CD4-positive, alpha-beta memory T cell (primary cell): ENCODE results near the gene THAP11. TPM values are rescaled to one million over a fixed set of nuclear protein-coding genes. Genes with fewer than 3 reads are reported as not detected.

Experiments used
- CTCF ChIA-PET: fragments of 350-600 bp; sonication (Branson Sonifier 250); formaldehyde crosslinking; loops from one replicate; lab custom pipeline; 2021; ENCODE audit warnings: inconsistent platforms; ENCODE audit not compliant: partially characterized antibody; lab: Charles Lee
- POLR2A ChIA-PET: fragments of 350-600 bp; sonication (Branson Sonifier 250); formaldehyde crosslinking; loops from one replicate; lab custom pipeline; 2021; ENCODE audit not compliant: partially characterized antibody; lab: Charles Lee
- DNase-seq, 5 donors: peaks; one replicate each; pipeline versions ENCODE4 v3.0.0 to v3.0.0-alpha.2; 2020 to 2022; ENCODE audit warnings: mixed read lengths in 1 of 5
- H3K27ac ChIP-seq: one replicate; pipeline ENCODE4 v1.7.0; 2013; ENCODE audit warnings: low read depth, low read length
- H3K27me3 ChIP-seq: 2 replicates; pipeline ENCODE4 v1.7.0; 2013; ENCODE audit warnings: mild to moderate bottlenecking, low read length, moderate library complexity; ENCODE audit not compliant: insufficient read depth
- H3K36me3 ChIP-seq: 2 replicates; pipeline ENCODE4 v1.7.0; 2013; ENCODE audit warnings: mild to moderate bottlenecking, low read length, moderate library complexity; ENCODE audit not compliant: insufficient read depth
- H3K4me1 ChIP-seq: 2 replicates; pipeline ENCODE4 v1.7.0; 2013; ENCODE audit warnings: mild to moderate bottlenecking, low read length, moderate library complexity; ENCODE audit not compliant: insufficient read depth
- H3K4me3 ChIP-seq, 2 donors: one replicate each; pipeline ENCODE4 v1.7.0; 2013; ENCODE audit warnings: low read length in 2 of 2, mild to moderate bottlenecking in 1 of 2
- H3K9me3 ChIP-seq, 2 donors: one replicate each; pipeline ENCODE4 v1.7.0; 2013; ENCODE audit warnings: low read length in 2 of 2, control low read depth in 1 of 2; ENCODE audit not compliant: control insufficient read depth in 1 of 2
- H3K27ac Mint-ChIP-seq, 7 donors: one replicate each; pipeline ENCODE4 v1.8.0; 2020 to 2021; ENCODE audit warnings: mixed read lengths in 7 of 7, mild to moderate bottlenecking in 6 of 7, inconsistent platforms in 3 of 7, moderate library complexity in 3 of 7
- H3K27me3 Mint-ChIP-seq, 2 donors: one replicate each; pipeline ENCODE4 v1.8.0; 2020 to 2021; ENCODE audit warnings: mixed read lengths in 2 of 2
- H3K36me3 Mint-ChIP-seq, 2 donors: one replicate each; pipeline ENCODE4 v1.8.0; 2020 to 2021; ENCODE audit warnings: mixed read lengths in 2 of 2, inconsistent platforms in 1 of 2, mild to moderate bottlenecking in 1 of 2
- H3K4me1 Mint-ChIP-seq, 4 donors: one replicate each; pipeline ENCODE4 v1.8.0; 2020 to 2021; ENCODE audit warnings: mixed read lengths in 4 of 4, mild to moderate bottlenecking in 1 of 4
- H3K4me3 Mint-ChIP-seq, 8 donors: one replicate each; pipeline ENCODE4 v1.8.0; 2020 to 2021; ENCODE audit warnings: mixed read lengths in 8 of 8, mild to moderate bottlenecking in 7 of 8, moderate library complexity in 6 of 8, inconsistent platforms in 3 of 8
- H3K9me3 Mint-ChIP-seq, 8 donors: one replicate each; pipeline ENCODE4 v1.8.0; 2020 to 2021; ENCODE audit warnings: mixed read lengths in 8 of 8, mild to moderate bottlenecking in 5 of 8, inconsistent platforms in 3 of 8, moderate library complexity in 1 of 8
- intact Hi-C: fragments of 100-400 bp; cut with micrococcal nuclease; formaldehyde crosslinking; loops from one replicate; pipeline ENCODE4 v1.15.1; 2023
- polyA plus RNA-seq, 2 donors: library from polyadenylated mRNA; unstranded; fragments of 300-500 nt; fragmentation: Illumina TruSeq; gene quantifications; one replicate each; pipeline ENCODE4 v1.2.3, GENCODE V29; 2021
- total RNA-seq, 2 experiments: library from RNA; stranded (reverse); gene quantifications; one replicate each; pipeline ENCODE4 v1.2.3, GENCODE V29; 2021

THAP11 gene
- total and polyA plus RNA-seq, 4 experiments from 2014 or later, result 56.8 to 147 (median 94.4) TPM

DNA sequence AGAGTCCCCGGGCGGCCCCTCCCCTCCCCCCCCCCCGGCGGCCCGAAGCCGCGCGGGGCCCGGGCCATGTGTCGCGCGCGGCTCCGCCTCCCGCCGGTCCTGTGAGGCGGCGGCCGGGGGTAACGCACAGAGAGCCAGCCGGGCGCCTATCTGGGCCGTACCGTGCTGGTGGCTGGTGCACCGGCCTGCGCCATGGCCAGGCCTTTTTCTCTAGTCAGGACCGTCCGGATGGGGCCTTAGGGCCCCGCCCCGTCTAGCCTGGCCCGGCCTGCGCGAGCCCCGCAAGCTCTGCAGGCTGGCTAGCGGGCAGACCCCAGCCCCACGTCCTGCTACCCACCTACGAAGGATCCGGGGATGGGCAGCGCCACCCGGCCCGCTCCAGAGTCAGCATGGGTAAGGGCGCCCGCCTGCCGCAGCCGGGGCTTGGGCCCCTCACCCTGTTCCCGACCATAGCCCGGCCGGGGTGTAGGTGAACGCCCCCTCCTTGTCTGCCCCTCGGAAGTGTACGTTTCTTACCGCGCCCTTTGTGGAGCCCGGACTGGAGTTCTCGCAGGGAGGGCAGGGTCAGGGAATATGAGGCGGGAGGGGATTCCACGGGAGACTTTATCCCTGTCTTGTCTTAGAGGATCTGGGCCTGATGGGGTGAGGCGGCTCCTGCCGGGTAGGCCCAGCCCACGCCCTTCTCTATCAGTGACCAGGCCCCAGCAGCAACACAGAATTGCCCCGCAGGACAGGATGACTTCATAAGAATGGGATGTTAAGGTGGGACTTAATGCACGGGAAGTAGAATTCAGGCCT lies 5.1 kb downstream of the THAP11 start, which contains the start of gene CENPT:
CENPT (minus strand) TSS at position 630 of the 798 bp plus-strand sequence. CDS start 13,834 bp downstream, outside the sequence.
- Mint-ChIP-seq H3K27ac (peak within 1 kb of the TSS; percentile 84 to 98 (median 92)), H3K27me3 (no peaks in the 10 kb centered on the region), H3K9me3 (peaks cover 0 to 2% (median 0%) of the 10 kb centered on the region in 8 donors), H3K4me3 (peak within 1 kb of the TSS; percentile 87 to 94 (median 89)), H3K36me3 (peaks cover 0 to 15% of the 10 kb centered on the region in 2 donors), H3K4me1 (peaks cover 31 to 53% (median 44%) of the 10 kb centered on the region in 4 donors)
- H3K27me3 ChIP-seq, result no peaks in the 10 kb centered on the region
- peak within 1 kb of the TSS; percentile 80 for H3K27ac ChIP-seq
- no peaks in the 10 kb centered on the region for H3K9me3 ChIP-seq
- CTCF ChIA-PET, result interaction anchor here (1.1 to 2.1 kb wide), 6 partner anchors 9 to 366 kb away, joined by 3 to 8 read pairs (median 5); partner anchors contain the start of genes ATP6V0D1 and NRN1L
- DNase-seq, result peak in 1 of 5 donors; percentile 55
- POLR2A ChIA-PET, result interaction anchor here (1.2 to 5.2 kb wide), 8 partner anchors 18 to 187 kb away, joined by 3 to 44 read pairs (median 6); partner anchors contain the start of genes ACD, EDC4, GFOD2 and PARD6A
- H3K36me3 ChIP-seq, result no peaks in the 10 kb centered on the region
- intact Hi-C loops, result no loop called here
- peaks cover 46% of the 10 kb centered on the region for H3K4me1 ChIP-seq
- peak within 1 kb of the TSS; percentile 86 to 90 for H3K4me3 ChIP-seq

DNA sequence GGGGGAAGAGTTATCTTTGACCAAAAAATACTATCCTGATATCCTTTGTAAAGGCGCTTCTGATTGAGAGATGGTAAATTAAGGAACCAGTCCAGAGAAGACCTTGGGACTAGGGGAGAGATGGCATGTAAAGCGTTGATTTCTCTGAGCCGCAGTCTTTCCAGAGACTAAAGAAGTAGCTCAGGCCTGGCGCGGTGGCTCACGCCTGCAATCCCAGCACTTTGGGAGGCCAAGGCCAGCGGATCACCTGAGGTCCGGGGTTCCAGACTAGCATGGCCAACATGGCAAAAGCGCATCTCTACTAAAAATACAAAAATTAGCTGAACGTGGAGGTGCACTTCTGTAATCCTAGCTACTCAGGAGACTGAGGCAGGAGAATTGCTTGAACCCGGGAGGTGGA lies 6.0 kb downstream of the THAP11 start:
- Histone ChIP-seq H3K4me3 (no peak overlapping the region), H3K27ac (peak overlapping the region; percentile 80), H3K36me3 (no peaks in the 10 kb centered on the region), H3K27me3 (no peaks in the 10 kb centered on the region), H3K4me1 (peaks cover 46% of the 10 kb centered on the region), H3K9me3 (no peaks in the 10 kb centered on the region)
- H3K27ac Mint-ChIP-seq, result peak overlapping the region in 6 of 7 donors; percentile 70 to 92 (median 84)
- intact Hi-C loops, result no loop called here
- H3K9me3 Mint-ChIP-seq, result peaks cover 0 to 1% (median 0%) of the 10 kb centered on the region in 8 donors
- H3K27me3 Mint-ChIP-seq, result no peaks in the 10 kb centered on the region
- DNase-seq, result no peak
- peaks cover 31 to 48% (median 40%) of the 10 kb centered on the region in 4 donors for H3K4me1 Mint-ChIP-seq
- ChIA-PET CTCF (interaction anchor here (0.6 to 1.6 kb wide), 3 partner anchors 32 to 327 kb away, joined by 3 to 5 read pairs (median 3); no protein-coding TSS in a partner anchor), POLR2A (interaction anchor here (0.7 to 1.5 kb wide), 4 partner anchors 14 to 188 kb away, joined by 3 to 6 read pairs (median 3); partner anchors contain the start of gene ACD)
- peaks cover 0 to 8% of the 10 kb centered on the region in 2 donors for H3K36me3 Mint-ChIP-seq
- H3K4me3 Mint-ChIP-seq, result peak overlapping the region; percentile 83 to 91 (median 87)

DNA sequence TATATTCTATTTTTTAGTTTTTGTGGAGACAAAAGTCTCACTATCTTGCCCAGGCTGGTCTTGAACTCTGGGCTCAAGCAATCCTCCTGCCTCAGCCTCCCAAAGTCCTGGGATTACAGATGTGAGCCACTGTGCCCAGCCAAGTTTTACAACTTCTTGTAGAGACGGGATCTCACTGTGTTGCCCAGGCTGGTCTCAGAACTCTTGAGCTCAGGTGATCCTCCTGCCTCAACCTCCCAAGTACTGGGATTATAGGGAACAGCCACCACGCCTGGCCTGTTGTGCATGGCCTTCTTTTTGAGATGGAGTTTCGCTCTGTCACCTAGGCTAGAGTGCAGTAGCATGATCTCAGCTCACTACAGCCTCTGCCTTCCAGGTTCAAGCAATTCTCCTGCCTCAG lies 11.6 kb downstream of the THAP11 start:
- Mint-ChIP-seq H3K4me3 (no peak overlapping the region), H3K27ac (no peak overlapping the region), H3K9me3 (no peaks in the 10 kb centered on the region), H3K36me3 (peaks cover 0 to 7% of the 10 kb centered on the region in 2 donors), H3K27me3 (no peaks in the 10 kb centered on the region), H3K4me1 (peaks cover 21 to 39% (median 35%) of the 10 kb centered on the region in 4 donors)
- Histone ChIP-seq H3K36me3 (no peaks in the 10 kb centered on the region), H3K4me3 (no peak overlapping the region), H3K4me1 (peaks cover 22% of the 10 kb centered on the region), H3K27ac (no peak overlapping the region), H3K9me3 (no peaks in the 10 kb centered on the region), H3K27me3 (no peaks in the 10 kb centered on the region)
- ChIA-PET CTCF (no interaction called here), POLR2A (no interaction called here)
- intact Hi-C loops, result no loop called here
- DNase-seq, result no peak

DNA sequence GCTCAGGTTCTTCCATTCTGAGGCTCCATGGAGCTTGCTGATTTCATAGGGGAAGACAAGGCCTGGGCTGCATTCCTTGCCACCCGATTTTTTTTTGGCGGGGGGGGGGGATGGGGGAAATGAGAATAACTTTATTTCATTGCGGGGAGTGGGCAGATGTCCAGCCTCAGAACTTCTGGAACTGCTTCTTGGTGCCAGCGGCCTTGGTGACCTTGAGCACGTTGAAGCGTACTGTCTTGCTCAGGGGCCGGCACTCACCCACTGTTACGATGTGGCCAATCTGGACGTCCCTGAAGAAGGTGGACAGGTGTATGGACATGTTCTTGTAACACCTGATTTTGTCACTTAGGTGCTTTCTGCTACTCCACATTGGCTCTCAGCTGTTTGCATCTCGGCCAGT lies 13.7 kb downstream of the THAP11 start:
- Mint-ChIP-seq H3K9me3 (no peaks in the 10 kb centered on the region), H3K4me3 (no peak overlapping the region), H3K36me3 (peaks cover 0 to 8% of the 10 kb centered on the region in 2 donors), H3K27me3 (no peaks in the 10 kb centered on the region), H3K4me1 (peaks cover 20 to 41% (median 31%) of the 10 kb centered on the region in 4 donors), H3K27ac (peak overlapping the region in 3 of 7 donors; percentile 10 to 50 (median 19))
- POLR2A ChIA-PET, result interaction anchor here (0.6 to 1.4 kb wide), 2 partner anchors 10 to 13 kb away, joined by 3 to 5 read pairs; no protein-coding TSS in a partner anchor
- Histone ChIP-seq H3K27ac (no peak overlapping the region), H3K27me3 (no peaks in the 10 kb centered on the region), H3K9me3 (no peaks in the 10 kb centered on the region), H3K4me1 (peaks cover 24% of the 10 kb centered on the region), H3K4me3 (no peak overlapping the region), H3K36me3 (peaks cover 4% of the 10 kb centered on the region)
- CTCF ChIA-PET, result interaction anchor here (0.5 to 3.9 kb wide), 5 partner anchors 9 to 44 kb away, joined by 3 to 17 read pairs (median 3); partner anchors contain the start of gene NUTF2
- intact Hi-C loops, result no loop called here
- DNase-seq, result no peak

DNA sequence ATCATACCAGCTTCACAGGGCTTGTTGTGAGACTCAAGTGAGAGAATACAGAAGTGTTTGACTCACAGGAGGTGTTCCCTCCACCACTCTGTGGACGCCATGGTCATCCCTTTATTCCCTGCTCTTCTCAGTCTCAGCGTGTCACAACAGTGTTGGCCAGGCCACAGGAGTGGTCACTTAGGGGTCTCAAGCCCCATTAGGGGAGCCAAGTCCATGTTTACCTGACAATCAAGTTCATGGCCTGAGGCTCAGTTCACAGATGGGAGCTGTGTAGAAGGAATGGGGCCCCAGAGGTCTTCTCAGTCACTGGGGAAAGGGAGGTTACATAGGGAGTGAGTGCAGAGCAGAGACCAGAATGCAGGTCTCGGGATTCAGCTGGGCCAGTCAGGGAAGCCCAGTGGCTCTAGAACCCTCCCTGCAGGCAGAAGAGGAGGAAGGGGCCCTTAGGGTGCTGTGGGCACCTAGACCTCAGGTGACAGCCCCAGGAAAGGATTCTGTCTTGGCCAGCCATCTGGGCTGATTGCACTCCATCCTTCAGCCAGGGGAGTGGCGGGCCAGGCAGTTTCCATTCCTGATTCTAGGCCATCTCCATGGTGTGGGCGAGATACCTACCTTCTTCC lies 14.9 kb downstream of the THAP11 start:
- H3K9me3 Mint-ChIP-seq, result no peaks in the 10 kb centered on the region
- Histone ChIP-seq H3K27ac (peak overlapping the region; percentile 43), H3K4me3 (no peak overlapping the region), H3K4me1 (peaks cover 24% of the 10 kb centered on the region), H3K9me3 (no peaks in the 10 kb centered on the region), H3K36me3 (peaks cover 14% of the 10 kb centered on the region), H3K27me3 (no peaks in the 10 kb centered on the region)
- POLR2A ChIA-PET, result interaction anchor here (0.9 kb wide), 1 partner anchor 27 kb away, joined by 3 read pairs; no protein-coding TSS in a partner anchor
- H3K4me1 Mint-ChIP-seq, result peaks cover 24 to 51% (median 35%) of the 10 kb centered on the region in 4 donors
- CTCF ChIA-PET, result interaction anchor here (1.5 to 3.9 kb wide), 3 partner anchors 11 to 41 kb away, joined by 3 to 17 read pairs (median 3); partner anchors contain the start of gene NUTF2
- H3K4me3 Mint-ChIP-seq, result no peak overlapping the region
- no peak for DNase-seq
- H3K27ac Mint-ChIP-seq, result peak overlapping the region; percentile 35 to 95 (median 91)
- H3K36me3 Mint-ChIP-seq, result peaks cover 0 to 16% of the 10 kb centered on the region in 2 donors
- no peaks in the 10 kb centered on the region for H3K27me3 Mint-ChIP-seq
- intact Hi-C loops, result no loop called here

DNA sequence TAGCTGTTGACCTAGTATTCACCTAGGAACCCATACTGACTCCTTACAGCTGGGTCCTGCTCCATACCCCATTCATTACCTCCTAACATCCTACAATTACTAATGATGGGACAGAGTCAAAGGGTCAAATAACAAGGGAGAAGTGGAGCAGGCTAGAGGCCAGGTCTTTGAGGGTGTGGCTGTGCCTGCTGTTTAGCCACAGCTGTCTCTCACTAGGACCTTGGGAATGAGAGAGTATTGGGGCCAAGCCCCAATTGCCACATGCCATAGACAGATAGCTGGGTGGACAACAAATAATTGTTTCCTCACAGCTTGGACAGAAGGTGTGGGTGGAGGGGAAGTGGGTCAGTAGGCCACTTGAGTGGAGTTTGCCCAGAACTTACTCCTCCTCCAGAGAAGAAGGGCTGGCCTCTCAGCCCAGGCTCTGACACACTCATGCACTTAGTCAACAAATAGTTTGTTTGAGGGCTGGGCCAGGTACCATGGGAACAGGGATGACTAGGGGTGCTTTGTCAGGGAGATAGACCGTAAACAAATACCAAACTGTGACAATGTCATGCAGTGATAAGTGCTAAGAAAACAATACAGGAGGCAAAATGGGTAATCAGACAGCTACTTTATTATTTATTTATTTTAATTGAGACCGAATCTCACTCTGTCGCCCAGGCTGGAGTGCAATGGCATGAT lies 15.6 kb downstream of the THAP11 start:
- H3K9me3 ChIP-seq, result no peaks in the 10 kb centered on the region
- no peaks in the 10 kb centered on the region for H3K27me3 Mint-ChIP-seq
- H3K27me3 ChIP-seq, result no peaks in the 10 kb centered on the region
- H3K9me3 Mint-ChIP-seq, result no peaks in the 10 kb centered on the region
- H3K4me1 Mint-ChIP-seq, result peaks cover 24 to 56% (median 37%) of the 10 kb centered on the region in 4 donors
- ChIA-PET CTCF (interaction anchor here (1.5 to 3.9 kb wide), 2 partner anchors 26 to 42 kb away, joined by 3 to 17 read pairs; no protein-coding TSS in a partner anchor), POLR2A (interaction anchor here (0.9 kb wide), 1 partner anchor 26 kb away, joined by 3 read pairs; no protein-coding TSS in a partner anchor)
- peaks cover 14% of the 10 kb centered on the region for H3K36me3 ChIP-seq
- H3K27ac ChIP-seq, result peak overlapping the region; percentile 43
- no peak overlapping the region for H3K4me3 ChIP-seq
- intact Hi-C loops, result no loop called here
- peaks cover 0 to 16% of the 10 kb centered on the region in 2 donors for H3K36me3 Mint-ChIP-seq
- peak overlapping the region in 2 of 8 donors; percentile 16 to 57 for H3K4me3 Mint-ChIP-seq
- peak; percentile 34 to 84 (median 54) for DNase-seq
- H3K4me1 ChIP-seq, result peaks cover 24% of the 10 kb centered on the region
- H3K27ac Mint-ChIP-seq, result peak overlapping the region in 6 of 7 donors; percentile 77 to 95 (median 92)
